ENCODE data around the gene MICOS13.

GRCh38 chr19:5683177-5683886 is 3.0 kb upstream of the MICOS13 start:
- TF ChIP-seq, protein P1, sequence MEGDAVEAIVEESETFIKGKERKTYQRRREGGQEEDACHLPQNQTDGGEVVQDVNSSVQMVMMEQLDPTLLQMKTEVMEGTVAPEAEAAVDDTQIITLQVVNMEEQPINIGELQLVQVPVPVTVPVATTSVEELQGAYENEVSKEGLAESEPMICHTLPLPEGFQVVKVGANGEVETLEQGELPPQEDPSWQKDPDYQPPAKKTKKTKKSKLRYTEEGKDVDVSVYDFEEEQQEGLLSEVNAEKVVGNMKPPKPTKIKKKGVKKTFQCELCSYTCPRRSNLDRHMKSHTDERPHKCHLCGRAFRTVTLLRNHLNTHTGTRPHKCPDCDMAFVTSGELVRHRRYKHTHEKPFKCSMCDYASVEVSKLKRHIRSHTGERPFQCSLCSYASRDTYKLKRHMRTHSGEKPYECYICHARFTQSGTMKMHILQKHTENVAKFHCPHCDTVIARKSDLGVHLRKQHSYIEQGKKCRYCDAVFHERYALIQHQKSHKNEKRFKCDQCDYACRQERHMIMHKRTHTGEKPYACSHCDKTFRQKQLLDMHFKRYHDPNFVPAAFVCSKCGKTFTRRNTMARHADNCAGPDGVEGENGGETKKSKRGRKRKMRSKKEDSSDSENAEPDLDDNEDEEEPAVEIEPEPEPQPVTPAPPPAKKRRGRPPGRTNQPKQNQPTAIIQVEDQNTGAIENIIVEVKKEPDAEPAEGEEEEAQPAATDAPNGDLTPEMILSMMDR (IDR thresholded peaks at IDR 0.05): no peak
- no peak for TF ChIP-seq POLR2AphosphoS5 (IDR thresholded peaks at IDR 0.05)
- no peak for TF ChIP-seq POLR2A (IDR thresholded peaks at IDR 0.05; ENCODE audit: low read depth)

Data from esophagus muscularis mucosa (tissue), 3 donors.